ENCODE data around the gene INF2.

DNA sequence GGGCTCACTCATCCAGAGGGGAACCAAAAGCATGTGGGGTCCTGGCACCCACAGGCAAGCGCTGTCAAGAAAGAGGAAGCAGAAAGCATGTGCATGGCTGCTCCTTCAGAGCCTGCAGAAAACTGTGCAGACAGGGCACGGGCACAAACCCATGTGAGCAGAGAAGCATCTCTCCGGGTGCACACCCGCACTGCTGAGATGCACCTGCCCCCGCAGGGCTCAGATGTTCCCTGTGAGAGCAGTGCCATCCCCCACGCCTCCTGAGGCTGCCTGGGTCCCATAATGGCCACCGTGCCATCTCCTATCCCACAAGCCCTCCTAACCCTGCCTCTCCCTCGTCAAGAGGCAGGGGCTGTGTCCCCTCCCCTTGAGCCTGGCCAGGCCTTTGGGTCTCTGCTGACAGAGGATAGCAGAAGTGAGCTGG, 32.3 kb upstream of the INF2 start:
- TF ChIP-seq EP300 (IDR thresholded peaks at IDR 0.05; ENCODE audit: borderline replicate concordance) = no peak
- TF ChIP-seq, protein P1, sequence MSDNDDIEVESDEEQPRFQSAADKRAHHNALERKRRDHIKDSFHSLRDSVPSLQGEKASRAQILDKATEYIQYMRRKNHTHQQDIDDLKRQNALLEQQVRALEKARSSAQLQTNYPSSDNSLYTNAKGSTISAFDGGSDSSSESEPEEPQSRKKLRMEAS (IDR thresholded peaks at IDR 0.05) = no peak
- TF ChIP-seq CEBPB (IDR thresholded peaks at IDR 0.05) = no peak
- TF ChIP-seq, protein P2, sequence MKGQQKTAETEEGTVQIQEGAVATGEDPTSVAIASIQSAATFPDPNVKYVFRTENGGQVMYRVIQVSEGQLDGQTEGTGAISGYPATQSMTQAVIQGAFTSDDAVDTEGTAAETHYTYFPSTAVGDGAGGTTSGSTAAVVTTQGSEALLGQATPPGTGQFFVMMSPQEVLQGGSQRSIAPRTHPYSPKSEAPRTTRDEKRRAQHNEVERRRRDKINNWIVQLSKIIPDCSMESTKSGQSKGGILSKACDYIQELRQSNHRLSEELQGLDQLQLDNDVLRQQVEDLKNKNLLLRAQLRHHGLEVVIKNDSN (IDR thresholded peaks at IDR 0.05) = no peak
- no peak for TF ChIP-seq FOXM1 (IDR thresholded peaks at IDR 0.05; ENCODE audit: borderline replicate concordance, low read depth)
- TF ChIP-seq YY1 (IDR thresholded peaks at IDR 0.05; ENCODE audit: low read depth) = no peak
- no peak for TF ChIP-seq ZBTB7A (IDR thresholded peaks at IDR 0.05; ENCODE audit: low read depth)
- TF ChIP-seq CREB1 (IDR thresholded peaks at IDR 0.05; ENCODE audit: low read depth) = no peak
- TF ChIP-seq EGR1 (IDR thresholded peaks at IDR 0.05) = no peak
- TF ChIP-seq RAD21 (IDR thresholded peaks at IDR 0.05; ENCODE audit: low read depth) = no peak
- no peak for TF ChIP-seq TAF1 (IDR thresholded peaks at IDR 0.05; ENCODE audit: low read depth)
- no peak for TF ChIP-seq NFIC (IDR thresholded peaks at IDR 0.05)
- no peak for TF ChIP-seq TEAD4 (IDR thresholded peaks at IDR 0.05)

All from Ishikawa (cell line).